IMR-90 (cell line): ENCODE data around the gene RCL1. TPM values are rescaled to one million over a fixed set of nuclear protein-coding genes. Genes with fewer than 3 reads are reported as not detected.

Source experiments
- ATAC-seq: fragments of 200-7000 bp; cut with Tn5 transposase; 2 replicates; pipeline ENCODE4 v1.9.1; 2020; ENCODE audit warnings: low read depth, mild to moderate bottlenecking, moderate library complexity
- BruUV-seq: library from RNA; stranded (reverse); fragments of 400-500 nt; replicated peaks from 2 replicates; lab custom pipeline; 2021; lab: Mats Ljungman, UMichigan
- CTCF ChIA-PET: fragments of 300-600 bp; formaldehyde crosslinking; extraction: SDS; loops from one replicate; lab custom pipeline; 2021; ENCODE audit warnings: antibody characterized with exemption; lab: Yijun Ruan, JAX
- POLR2A ChIA-PET: fragments of 300-600 bp; sonication (Branson Sonifier 250); formaldehyde crosslinking; loops from one replicate; lab custom pipeline; 2022; ENCODE audit warnings: antibody characterized with exemption; ENCODE audit not compliant: unreplicated experiment; lab: Charles Lee
- DNase-seq: peaks from one replicate; pipeline ENCODE4 v3.0.0; 2013
- H2AFZ ChIP-seq: replicated peaks from 2 replicates; pipeline ENCODE3; 2013; ENCODE audit warnings: low read length, mild to moderate bottlenecking; ENCODE audit not compliant: poor library complexity
- H2AK5ac ChIP-seq: 2 replicates; pipeline ENCODE4 v1.6.1; 2013; ENCODE audit warnings: low read depth, low read length, inconsistent platforms
- H2AK9ac ChIP-seq: replicated peaks from 2 replicates; pipeline ENCODE3; 2013; ENCODE audit warnings: mild to moderate bottlenecking, low read depth, low read length, moderate library complexity; ENCODE audit not compliant: poor library complexity
- H2BK120ac ChIP-seq: 2 replicates; pipeline ENCODE4 v1.6.1; 2013; ENCODE audit warnings: low read depth, low read length, inconsistent platforms
- H2BK15ac ChIP-seq: 3 replicates; pipeline ENCODE4 v1.6.1; 2013; ENCODE audit warnings: low read depth, low read length, inconsistent platforms
- H2BK20ac ChIP-seq: 2 replicates; pipeline ENCODE4 v1.6.1; 2013; ENCODE audit warnings: low read depth, mild to moderate bottlenecking, inconsistent platforms, low read length, moderate library complexity
- H2BK5ac ChIP-seq: 2 replicates; pipeline ENCODE4 v1.6.1; 2013; ENCODE audit warnings: mild to moderate bottlenecking, low read depth, low read length, inconsistent platforms; ENCODE audit not compliant: poor library complexity, severe bottlenecking
- H3K14ac ChIP-seq: replicated peaks from 2 replicates; pipeline ENCODE4 v1.6.1; 2013; ENCODE audit warnings: low read depth, low read length, inconsistent platforms
- H3K18ac ChIP-seq: 2 replicates; pipeline ENCODE4 v1.6.1; 2013; ENCODE audit warnings: low read depth, low read length, control low read depth
- H3K23ac ChIP-seq: 2 replicates; pipeline ENCODE4 v1.6.1; 2013; ENCODE audit warnings: low read depth, low read length, inconsistent platforms
- H3K27ac ChIP-seq: 2 replicates; pipeline ENCODE4 v1.5.1; 2013; ENCODE audit warnings: mild to moderate bottlenecking, control low read depth, low read length; ENCODE audit not compliant: insufficient read depth
- H3K27me3 ChIP-seq: 2 replicates; pipeline ENCODE4 v1.6.1; 2013; ENCODE audit warnings: low read length; ENCODE audit not compliant: control insufficient read depth, insufficient read depth
- H3K36me3 ChIP-seq: 2 replicates; pipeline ENCODE4 v1.6.1; 2013; ENCODE audit warnings: low read length, mixed read lengths; ENCODE audit not compliant: control insufficient read depth, insufficient read depth
- H3K4ac ChIP-seq: 2 replicates; pipeline ENCODE4 v1.6.1; 2013; ENCODE audit warnings: low read depth, low read length, inconsistent platforms
- H3K4me1 ChIP-seq: 2 replicates; pipeline ENCODE4 v1.6.1; 2013; ENCODE audit warnings: low read length, mixed read lengths; ENCODE audit not compliant: control insufficient read depth, insufficient read depth
- H3K4me2 ChIP-seq: 2 replicates; pipeline ENCODE4 v1.6.1; 2013; ENCODE audit warnings: low read depth, mild to moderate bottlenecking, control low read depth, low read length, moderate library complexity
- H3K4me3 ChIP-seq: 2 replicates; pipeline ENCODE4 v1.5.1; 2013; ENCODE audit warnings: low read depth, mild to moderate bottlenecking, control low read depth, low read length, moderate library complexity; ENCODE audit not compliant: insufficient read depth
- H3K56ac ChIP-seq: 2 replicates; pipeline ENCODE4 v1.6.1; 2013; ENCODE audit warnings: low read length, inconsistent platforms; ENCODE audit not compliant: insufficient read depth; ENCODE audit errors: extremely low read depth
- H3K79me1 ChIP-seq, 2 experiments: 2 replicates each; pipeline ENCODE4 v1.6.1; 2013; ENCODE audit warnings: low read length in 2 of 2, inconsistent platforms in 1 of 2, low read depth in 1 of 2
- H3K9ac ChIP-seq: 2 replicates; pipeline ENCODE4 v1.6.1; 2013; ENCODE audit warnings: low read depth, low read length, control low read depth
- H3K9me1 ChIP-seq: 2 replicates; pipeline ENCODE4 v1.6.1; 2013; ENCODE audit warnings: low read length, inconsistent platforms; ENCODE audit not compliant: insufficient read depth
- H3K9me3 ChIP-seq: 2 replicates; pipeline ENCODE4 v1.6.1; 2013; ENCODE audit warnings: low read length; ENCODE audit not compliant: control insufficient read depth, insufficient read depth
- H4K20me1 ChIP-seq: 2 replicates; pipeline ENCODE4 v1.6.1; 2013; ENCODE audit warnings: low read length, inconsistent platforms; ENCODE audit not compliant: insufficient read depth
- H4K5ac ChIP-seq: 2 replicates; pipeline ENCODE4 v1.6.1; 2013; ENCODE audit warnings: mild to moderate bottlenecking, low read depth, low read length, control low read depth
- H4K8ac ChIP-seq, 2 experiments: 2 replicates each; pipeline ENCODE4 v1.6.1; 2013; ENCODE audit warnings: low read depth in 2 of 2, low read length in 2 of 2, control low read depth in 1 of 2, inconsistent platforms in 1 of 2
- H4K91ac ChIP-seq: 2 replicates; pipeline ENCODE4 v1.6.1; 2013; ENCODE audit warnings: low read depth, low read length, inconsistent platforms; ENCODE audit not compliant: insufficient read depth
- BHLHE40 ChIP-seq: fragments of 150-350 bp; IDR thresholded peaks from 2 replicates; pipeline ENCODE4 v1.6.1; 2016; ENCODE audit warnings: mild to moderate bottlenecking, low read depth, low read length
- CEBPB ChIP-seq: IDR thresholded peaks from 2 replicates; pipeline ENCODE4 v1.6.1; 2012; ENCODE audit warnings: low read depth, low read length, improper control_type of control experiment
- CHD1 ChIP-seq: IDR thresholded peaks from 2 replicates; pipeline ENCODE4 v1.6.1; 2012; ENCODE audit warnings: low read depth, low read length, improper control_type of control experiment
- CTCF ChIP-seq: conservative IDR thresholded peaks from 2 replicates; pipeline ENCODE4 v1.5.1; 2012; ENCODE audit warnings: mild to moderate bottlenecking, low read depth, low read length, improper control_type of control experiment
- FOS ChIP-seq: fragments of 150-350 bp; IDR thresholded peaks from 2 replicates; pipeline ENCODE4 v1.6.1; 2016; ENCODE audit warnings: low read depth, low read length
- MAFK ChIP-seq: IDR thresholded peaks from 2 replicates; pipeline ENCODE4 v1.6.1; 2012; ENCODE audit warnings: low read depth, low read length, improper control_type of control experiment
- MAZ ChIP-seq: IDR thresholded peaks from 2 replicates; pipeline ENCODE4 v1.6.1; 2012; ENCODE audit warnings: low read depth, mild to moderate bottlenecking, low read length, improper control_type of control experiment, moderate library complexity, borderline replicate concordance
- MXI1 ChIP-seq: IDR thresholded peaks from 2 replicates; pipeline ENCODE4 v1.6.1; 2012; ENCODE audit warnings: low read depth, mild to moderate bottlenecking, low read length, moderate library complexity, borderline replicate concordance
- NFE2L2 ChIP-seq: fragments of 150-350 bp; IDR thresholded peaks from 2 replicates; pipeline ENCODE4 v1.6.1; 2016; ENCODE audit warnings: low read depth, mild to moderate bottlenecking, low read length
- POLR2A ChIP-seq: IDR thresholded peaks from 2 replicates; pipeline ENCODE4 v1.6.1; 2012; ENCODE audit warnings: mild to moderate bottlenecking, low read depth, low read length
- RAD21 ChIP-seq: IDR thresholded peaks from 2 replicates; pipeline ENCODE4 v1.6.1; 2012; ENCODE audit warnings: low read length, improper control_type of control experiment
- RCOR1 ChIP-seq: IDR thresholded peaks from 2 replicates; pipeline ENCODE4 v1.6.1; 2012; ENCODE audit warnings: mild to moderate bottlenecking, low read length, improper control_type of control experiment; ENCODE audit not compliant: insufficient replicate concordance
- RFX5 ChIP-seq: IDR thresholded peaks from 2 replicates; pipeline ENCODE4 v1.8.0; 2012; ENCODE audit warnings: low read depth, mild to moderate bottlenecking, low read length, moderate library complexity
- SMC3 ChIP-seq: fragments of 150-350 bp; IDR thresholded peaks from 2 replicates; pipeline ENCODE4 v1.6.1; 2016; ENCODE audit warnings: low read depth, mild to moderate bottlenecking, antibody characterized with exemption, low read length, moderate library complexity
- USF2 ChIP-seq: fragments of 150-350 bp; IDR thresholded peaks from 2 replicates; pipeline ENCODE4 v1.6.1; 2017; ENCODE audit warnings: mild to moderate bottlenecking, antibody characterized with exemption, low read length, low read depth
- WGBS, 2 experiments: methylation state at CpG; one replicate each; pipeline versions ENCODE4 v1.1.5 to v1.1.7; 2013; ENCODE audit warnings: missing lambda C conversion rate in 2 of 2; ENCODE audit not compliant: insufficient read length in 1 of 2; ENCODE audit errors: extremely low coverage in 2 of 2; 5-methylcytosine and 5-hydroxymethylcytosine counted together
- dilution Hi-C: fragments of 300-500 bp; cut with HindIII; formaldehyde crosslinking; loops from one replicate; pipeline ENCODE4 v1.14.3; 2018; ENCODE audit warnings: low sequenced_read_pairs; ENCODE audit not compliant: unreplicated experiment
- in situ Hi-C: fragments of 300-500 bp; cut with MboI; formaldehyde crosslinking; loops from 3 replicates; pipeline ENCODE4 v1.14.3; 2019; ENCODE audit warnings: low sequenced_read_pairs, inconsistent platforms, mixed read lengths
- intact Hi-C: fragments of 100-400 bp; cut with micrococcal nuclease; formaldehyde crosslinking; loops from 2 replicates; pipeline ENCODE4 v1.10.0; 2022
- polyA plus RNA-seq, 3 experiments: library from polyadenylated mRNA; depleted of rRNA; stranded (reverse); fragments of >200 nt; gene quantifications; 2 replicates each; pipeline ENCODE4 v1.2.3, GENCODE V29; 2012; ENCODE audit warnings: low replicate concordance in 1 of 3
- total RNA-seq: library from RNA; depleted of rRNA; stranded (reverse); fragments of >200 nt; gene quantifications from 2 replicates; pipeline ENCODE4 v1.2.3, GENCODE V29; 2012
- TF ChIP-seq, protein P1 (sequence below): fragments of 150-350 bp; IDR thresholded peaks from 2 replicates; pipeline ENCODE4 v1.6.1; 2016; ENCODE audit warnings: low read depth, mild to moderate bottlenecking, low read length, moderate library complexity, borderline replicate concordance

The RCL1 gene
- total and polyA plus RNA-seq, 2 of the 4 experiments (the other 2 are of a cell fraction), result 12.3 to 13.8 TPM

- no peak overlapping the region for H3K4me2 ChIP-seq
- dilution Hi-C loops, result no loop called here
- POLR2A ChIA-PET, result no interaction called here
Observed at GRCh38 chr9:4762886-4763541, 29.7 kb upstream of the RCL1 start.

More at GRCh38 chr9:4762886-4763541, 29.7 kb upstream of the RCL1 start:
- no peak overlapping the region for H2AK5ac ChIP-seq
- no TSS peak for BruUV-seq
- no peak overlapping the region for H2BK120ac ChIP-seq
- peaks cover 5% of the 10 kb centered on the region for H3K27me3 ChIP-seq
- no peak overlapping the region for H3K23ac ChIP-seq
- intact Hi-C loops, result loop anchor here (1.0 to 2.0 kb wide), 4 partner anchors 34 to 838 kb away; no protein-coding TSS in a partner anchor
- H2BK5ac ChIP-seq, result no peak overlapping the region
- no peaks in the 10 kb centered on the region for H3K9me3 ChIP-seq
- no peak overlapping the region for H4K5ac ChIP-seq
- H2AK9ac ChIP-seq, result no peak overlapping the region
- H3K27ac ChIP-seq, result no peak overlapping the region
- no peaks in the 10 kb centered on the region for H3K79me1 ChIP-seq
- H4K20me1 ChIP-seq, result no peaks in the 10 kb centered on the region
- peak; percentile 42 for ATAC-seq
- no peak for DNase-seq
- H3K36me3 ChIP-seq, result no peaks in the 10 kb centered on the region
- in situ Hi-C loops, result loop anchor here (10.0 to 25.0 kb wide), 3 partner anchors 162 to 674 kb away; partner anchors contain the start of genes INSL6 and PLGRKT
- WGBS, 2 experiments, result no CpG with 5 or more reads among the region's 14 CpGs
- CTCF ChIA-PET, result interaction anchor here (0.7 to 2.3 kb wide), 4 partner anchors 162 to 225 kb away, joined by 3 to 8 read pairs (median 3); no protein-coding TSS in a partner anchor
- H2AFZ ChIP-seq, result peak overlapping the region; percentile 78
- no peak for TF ChIP-seq BHLHE40
- TF ChIP-seq MAFK, result no peak
- TF ChIP-seq MXI1, result no peak
- no peak for TF ChIP-seq CTCF
- TF ChIP-seq USF2, result no peak
- TF ChIP-seq FOS, result no peak
- no peak for TF ChIP-seq MAZ
- TF ChIP-seq CHD1, result no peak
- TF ChIP-seq RCOR1, result no peak
- TF ChIP-seq CEBPB, result no peak
- no peak for TF ChIP-seq POLR2A
- no peak for TF ChIP-seq RAD21
- TF ChIP-seq RFX5, result no peak
- TF ChIP-seq, protein P1, sequence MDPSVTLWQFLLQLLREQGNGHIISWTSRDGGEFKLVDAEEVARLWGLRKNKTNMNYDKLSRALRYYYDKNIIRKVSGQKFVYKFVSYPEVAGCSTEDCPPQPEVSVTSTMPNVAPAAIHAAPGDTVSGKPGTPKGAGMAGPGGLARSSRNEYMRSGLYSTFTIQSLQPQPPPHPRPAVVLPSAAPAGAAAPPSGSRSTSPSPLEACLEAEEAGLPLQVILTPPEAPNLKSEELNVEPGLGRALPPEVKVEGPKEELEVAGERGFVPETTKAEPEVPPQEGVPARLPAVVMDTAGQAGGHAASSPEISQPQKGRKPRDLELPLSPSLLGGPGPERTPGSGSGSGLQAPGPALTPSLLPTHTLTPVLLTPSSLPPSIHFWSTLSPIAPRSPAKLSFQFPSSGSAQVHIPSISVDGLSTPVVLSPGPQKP, result no peak
- TF ChIP-seq SMC3, result no peak
- no peak for TF ChIP-seq NFE2L2
- H3K14ac ChIP-seq, result no peak overlapping the region
- H2BK15ac ChIP-seq, result no peak overlapping the region
- H3K18ac ChIP-seq, result no peak overlapping the region
- no peak overlapping the region for H3K56ac ChIP-seq
- no peak overlapping the region for H4K8ac ChIP-seq
- H3K9ac ChIP-seq, result no peak overlapping the region
- H3K9me1 ChIP-seq, result no peaks in the 10 kb centered on the region
- no peak overlapping the region for H3K4me3 ChIP-seq
- H3K4me1 ChIP-seq, result no peaks in the 10 kb centered on the region
- no peak overlapping the region for H4K91ac ChIP-seq
- H3K4ac ChIP-seq, result no peak overlapping the region
- H2BK20ac ChIP-seq, result no peak overlapping the region
